SK-N-MC (cell line): ENCODE results near the gene CHSY1.

ENCODE experiments used
- EZH2 ChIP-seq: fragments of 200-600 bp; sonication (generic); IDR thresholded peaks from one replicate; pipeline ENCODE4 v1.6.1; 2017; ENCODE audit warnings: antibody characterized with exemption
- FOXP2 ChIP-seq: optimal IDR thresholded peaks from 2 replicates; pipeline ENCODE3; 2011; ENCODE audit warnings: mild to moderate bottlenecking, moderate library complexity; ENCODE audit not compliant: insufficient read depth; ENCODE audit errors: extremely low read length, control extremely low read depth
- POLR2AphosphoS5 ChIP-seq: IDR thresholded peaks from 2 replicates; pipeline ENCODE4 v1.6.1; 2012; ENCODE audit warnings: mild to moderate bottlenecking, low read depth, low read length, borderline replicate concordance

- no peak for TF ChIP-seq POLR2AphosphoS5
- TF ChIP-seq EZH2, result no peak
- TF ChIP-seq FOXP2, result no peak
Observed at GRCh38 chr15:101216100-101216499, 35.7 kb downstream of the CHSY1 start.
